Mucosa of descending colon (tissue), 3 donors: ENCODE data around the gene IFNAR1. TPM values are rescaled to one million over a fixed set of nuclear protein-coding genes. Genes with fewer than 3 reads are reported as not detected.
"Not testable (repeated sequence)": the region's sequence is repeated elsewhere in the genome, so short reads cannot be mapped to it uniquely, and the experiment has no call there.

ENCODE experiments used
- ATAC-seq: fragments of 200-7000 bp; cut with Tn5 transposase; one replicate; pipeline ENCODE4 v1.9.1; 2020; ENCODE audit warnings: mild to moderate bottlenecking, moderate library complexity
- DNase-seq, 3 donors: peaks; one replicate each; pipeline ENCODE4 v3.0.0-alpha.2; 2020
- H3K36me3 ChIP-seq: fragments of 200-600 bp; one replicate; pipeline ENCODE4 v1.8.0; 2021; ENCODE audit warnings: low read depth, mild to moderate bottlenecking
- H3K4me1 ChIP-seq: fragments of 200-600 bp; one replicate; pipeline ENCODE4 v1.8.0; 2021; ENCODE audit warnings: low read depth, mild to moderate bottlenecking
- H3K4me3 ChIP-seq: fragments of 200-600 bp; one replicate; pipeline ENCODE4 v1.8.0; 2021; ENCODE audit warnings: mild to moderate bottlenecking
- H3K9me3 ChIP-seq: fragments of 200-600 bp; one replicate; pipeline ENCODE4 v1.8.0; 2021; ENCODE audit warnings: mild to moderate bottlenecking
- CTCF ChIP-seq: fragments of 200-600 bp; IDR thresholded peaks from one replicate; pipeline ENCODE4 v1.8.0; 2022; ENCODE audit warnings: antibody characterized with exemption, mild to moderate bottlenecking
- intact Hi-C, 2 donors: fragments of 100-400 bp; cut with DNase I in 1 of 2; cut with micrococcal nuclease in 1 of 2; formaldehyde crosslinking; loops; one replicate each; pipeline versions ENCODE4 v1.11.0 to v1.11.1; 2022; cut with DNase I, micrococcal nuclease
- total RNA-seq, 3 donors: library from RNA; stranded (reverse); fragmentation: NEBNext Ultra II Directional in 2 of 3; extraction: Animal tissue kit (Norgen Biotek cat#: 25700) in 2 of 3; gene quantifications; one replicate each; pipeline versions ENCODE4 v1.2.1 to v1.2.4, GENCODE V29; 2021 to 2023
- donor health status: DM: no; HTN: no; CAD: no; lungs with moderate emphysema.
- donor health status: DM: no; HTN: no; CAD: no.
- donor health status: DM: no; HTN: yes; CAD: no.

Gene IFNAR1
- total RNA-seq, 3 donors from 2014 or later = 41.9 to 49.5 (median 43.3) TPM

- no peak for TF ChIP-seq CTCF
- DNase-seq (no peak), ATAC-seq (no peak)
- peaks cover 26% of the 10 kb centered on the region for H3K4me1 ChIP-seq
- H3K4me3 ChIP-seq = no peak overlapping the region
- intact Hi-C loops = loop anchor here in 1 of 2 donors (10.0 kb wide), 1 partner anchor 173 kb away; no protein-coding TSS in a partner anchor
- H3K9me3 ChIP-seq = no peaks in the 10 kb centered on the region
- H3K36me3 ChIP-seq = no peaks in the 10 kb centered on the region
These were observed 53.3 kb downstream of the IFNAR1 start for GRCh38 chr21:33378081-33378480.

GRCh38 chr21:33379934-33380333, 55.2 kb downstream of the IFNAR1 start:
- H3K4me1 ChIP-seq = peaks cover 26% of the 10 kb centered on the region
- H3K9me3 ChIP-seq, H3K4me3 ChIP-seq, H3K36me3 ChIP-seq, DNase-seq: not testable (repeated sequence)
- peak; percentile 48 for ATAC-seq
- intact Hi-C loops = loop anchor here in 1 of 2 donors (10.0 kb wide), 1 partner anchor 175 kb away; no protein-coding TSS in a partner anchor

- peak; percentile 94 for ATAC-seq
- DNase-seq = peak; percentile 87 to 95 (median 87)
- Histone ChIP-seq H3K4me1 (peaks cover 26% of the 10 kb centered on the region), H3K36me3 (no peaks in the 10 kb centered on the region), H3K9me3 (no peaks in the 10 kb centered on the region), H3K4me3 (no peak overlapping the region)
- intact Hi-C loops = no loop called here
- TF ChIP-seq CTCF = no peak
These were observed 55.8 kb downstream of the IFNAR1 start for GRCh38 chr21:33380483-33380998.

- DNase-seq, H3K9me3 ChIP-seq, H3K4me3 ChIP-seq, intact Hi-C loops, H3K36me3 ChIP-seq, ATAC-seq: not testable (repeated sequence)
- H3K4me1 ChIP-seq = peaks cover 26% of the 10 kb centered on the region
These were observed 56.6 kb downstream of the IFNAR1 start for GRCh38 chr21:33381381-33381780.

GRCh38 chr21:33383056-33383888, 58.5 kb downstream of the IFNAR1 start:
- TF ChIP-seq CTCF = no peak
- DNase-seq (peak; percentile 71 to 88 (median 71)), ATAC-seq (peak; percentile 65)
- H3K9me3 ChIP-seq = no peaks in the 10 kb centered on the region
- no peak overlapping the region for H3K4me3 ChIP-seq
- H3K36me3 ChIP-seq = no peaks in the 10 kb centered on the region
- intact Hi-C loops = no loop called here
- H3K4me1 ChIP-seq = peaks cover 26% of the 10 kb centered on the region

GRCh38 chr21:33384841-33385331, 60.1 kb downstream of the IFNAR1 start:
- Histone ChIP-seq H3K9me3 (no peaks in the 10 kb centered on the region), H3K36me3 (no peaks in the 10 kb centered on the region), H3K4me3 (no peak overlapping the region), H3K4me1 (peaks cover 22% of the 10 kb centered on the region)
- TF ChIP-seq CTCF = no peak
- no peak for DNase-seq
- peak; percentile 37 for ATAC-seq
- intact Hi-C loops = no loop called here
